22Rv1 (cell line): Measurements from ENCODE around the gene COL12A1.

Experiments
- H3K27ac ChIP-seq: fragments of 450-650 bp; 2 replicates; pipeline ENCODE4 v1.5.1; 2017
- CTCF ChIP-seq: fragments of 450-650 bp; IDR thresholded peaks from 2 replicates; pipeline ENCODE4 v1.5.1; 2017; ENCODE audit warnings: mild to moderate bottlenecking
- ZFX ChIP-seq: fragments of 450-650 bp; IDR thresholded peaks from 2 replicates; pipeline ENCODE4 v1.6.1; 2017; ENCODE audit warnings: antibody characterized with exemption, borderline replicate concordance

Gene COL12A1

GRCh38 chr6:75155631-75156030 is 50.2 kb downstream of the COL12A1 start:
- TF ChIP-seq CTCF (no peak), ZFX (no peak)
- H3K27ac ChIP-seq: no peak overlapping the region

DNA sequence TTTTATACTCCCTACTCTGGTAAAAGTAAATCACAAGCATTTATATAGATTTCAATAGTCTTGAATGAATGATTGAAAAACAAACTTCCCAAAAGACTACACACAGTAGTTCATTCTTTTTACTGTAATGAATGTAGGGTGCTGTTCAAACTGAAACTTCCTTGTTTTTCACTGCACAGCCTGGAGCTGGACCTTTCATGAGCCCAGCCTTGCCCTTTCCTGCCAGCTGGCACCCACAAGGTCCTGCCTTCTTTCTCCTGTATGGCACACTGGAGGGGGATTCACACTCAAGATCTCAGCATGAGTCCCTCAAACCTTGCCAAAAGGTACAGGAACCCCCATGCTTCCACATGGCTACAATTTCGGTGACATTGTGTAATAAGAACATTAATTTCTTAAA is 50.9 kb downstream of the COL12A1 start:
- no peak overlapping the region for H3K27ac ChIP-seq
- no peak for TF ChIP-seq ZFX
- TF ChIP-seq CTCF: no peak

GRCh38 chr6:75150685-75151412 is 55.0 kb downstream of the COL12A1 start:
- TF ChIP-seq ZFX (no peak), CTCF (no peak)
- H3K27ac ChIP-seq: no peak overlapping the region

- H3K27ac ChIP-seq: no peak overlapping the region
Measured at GRCh38 chr6:75149696-75150095, 56.2 kb downstream of the COL12A1 start.

DNA sequence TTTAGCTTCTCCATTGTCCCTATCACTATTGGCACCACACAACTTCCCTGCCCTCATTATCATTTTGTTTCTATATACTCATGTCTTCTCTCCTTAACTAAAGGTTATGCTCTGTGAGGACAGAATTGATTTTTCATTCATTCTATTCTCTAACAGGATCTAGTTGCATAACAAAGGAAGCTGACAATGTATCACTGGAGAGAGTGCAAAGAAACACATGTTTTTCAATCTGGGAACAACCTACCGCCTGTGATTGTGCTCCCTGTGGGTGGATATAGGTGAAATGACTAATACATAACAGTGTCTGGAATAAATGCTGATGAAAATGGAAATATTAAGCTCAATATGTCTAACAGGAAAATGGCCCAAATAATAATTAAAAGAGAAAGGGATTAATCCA is 56.6 kb downstream of the COL12A1 start:
- TF ChIP-seq ZFX (no peak), CTCF (no peak)
- H3K27ac ChIP-seq: no peak overlapping the region

More at GRCh38 chr6:75149696-75150095, 56.2 kb downstream of the COL12A1 start:
- TF ChIP-seq ZFX: no peak
- TF ChIP-seq CTCF: no peak

- no peak overlapping the region for H3K27ac ChIP-seq
- no peak for TF ChIP-seq CTCF
- TF ChIP-seq ZFX: no peak
Measured at GRCh38 chr6:75147512-75147911, 58.3 kb downstream of the COL12A1 start.

GRCh38 chr6:75145976-75146375 is 59.9 kb downstream of the COL12A1 start:
- H3K27ac ChIP-seq: no peak overlapping the region
- TF ChIP-seq ZFX (no peak), CTCF (no peak)
